ENCODE results near the gene RNF180.

Gene RNF180

GRCh38 chr5:64260756-64261155, 95.1 kb downstream of the RNF180 start:
- no peak overlapping the region for H2AFZ ChIP-seq (ENCODE audit: low read length)
- H3K4me2 ChIP-seq (ENCODE audit: low read length), result no peak overlapping the region
- no peaks in the 10 kb centered on the region for H3K36me3 ChIP-seq (ENCODE audit: insufficient read depth, low read length)
- no peaks in the 10 kb centered on the region for H3K9me2 ChIP-seq (ENCODE audit: low read depth, low read length)
- H3K4me1 ChIP-seq (ENCODE audit: insufficient read depth, low read length, severe bottlenecking), result no peaks in the 10 kb centered on the region
- H3K9ac ChIP-seq (ENCODE audit: low read length), result no peak overlapping the region
- no peaks in the 10 kb centered on the region for H3F3A ChIP-seq (ENCODE audit: insufficient read depth, low read length)
- no peaks in the 10 kb centered on the region for H3K79me2 ChIP-seq (ENCODE audit: insufficient read depth, low read length)
- no peaks in the 10 kb centered on the region for H3K27me3 ChIP-seq (ENCODE audit: insufficient read depth, low read length)
- no peak for TF ChIP-seq EZH2 (IDR thresholded peaks at IDR 0.05; ENCODE audit: borderline replicate concordance, low read length)
- no peak for TF ChIP-seq CTCF (IDR thresholded peaks at IDR 0.05; ENCODE audit: low read length)
- no peaks in the 10 kb centered on the region for H4K20me1 ChIP-seq (ENCODE audit: insufficient read depth, low read length)
- no peak overlapping the region for H3K4me3 ChIP-seq (ENCODE audit: low read depth, low read length, poor library complexity, severe bottlenecking)
- no peaks in the 10 kb centered on the region for H3K9me3 ChIP-seq (ENCODE audit: low read length)
- no peak overlapping the region for H3K27ac ChIP-seq (ENCODE audit: low read depth, low read length, poor library complexity, severe bottlenecking)

- Histone ChIP-seq H3K4me3 (ENCODE audit: low read depth, low read length, poor library complexity, severe bottlenecking) (no peak overlapping the region), H4K20me1 (ENCODE audit: insufficient read depth, low read length) (no peaks in the 10 kb centered on the region), H3K9ac (ENCODE audit: low read length) (no peak overlapping the region), H3F3A (ENCODE audit: insufficient read depth, low read length) (no peaks in the 10 kb centered on the region), H3K9me3 (ENCODE audit: low read length) (no peaks in the 10 kb centered on the region), H3K36me3 (ENCODE audit: insufficient read depth, low read length) (no peaks in the 10 kb centered on the region), H3K27me3 (ENCODE audit: insufficient read depth, low read length) (no peaks in the 10 kb centered on the region), H3K27ac (ENCODE audit: low read depth, low read length, poor library complexity, severe bottlenecking) (no peak overlapping the region), H3K9me2 (ENCODE audit: low read depth, low read length) (no peaks in the 10 kb centered on the region), H2AFZ (ENCODE audit: low read length) (no peak overlapping the region), H3K79me2 (ENCODE audit: insufficient read depth, low read length) (no peaks in the 10 kb centered on the region), H3K4me1 (ENCODE audit: insufficient read depth, low read length, severe bottlenecking) (no peaks in the 10 kb centered on the region), H3K4me2 (ENCODE audit: low read length) (no peak overlapping the region)
- no peak for TF ChIP-seq CTCF (IDR thresholded peaks at IDR 0.05; ENCODE audit: low read length)
- no peak for TF ChIP-seq EZH2 (IDR thresholded peaks at IDR 0.05; ENCODE audit: borderline replicate concordance, low read length)
These were observed 103.5 kb downstream of the RNF180 start for GRCh38 chr5:64269164-64269563.

- Histone ChIP-seq H3F3A (ENCODE audit: insufficient read depth, low read length) (no peaks in the 10 kb centered on the region), H3K9me2 (ENCODE audit: low read depth, low read length) (no peaks in the 10 kb centered on the region), H3K27me3 (ENCODE audit: insufficient read depth, low read length) (no peaks in the 10 kb centered on the region), H3K4me2 (ENCODE audit: low read length) (no peak overlapping the region), H3K36me3 (ENCODE audit: insufficient read depth, low read length) (no peaks in the 10 kb centered on the region), H3K4me1 (ENCODE audit: insufficient read depth, low read length, severe bottlenecking) (no peaks in the 10 kb centered on the region), H4K20me1 (ENCODE audit: insufficient read depth, low read length) (no peaks in the 10 kb centered on the region), H3K4me3 (ENCODE audit: low read depth, low read length, poor library complexity, severe bottlenecking) (no peak overlapping the region), H3K9me3 (ENCODE audit: low read length) (no peaks in the 10 kb centered on the region), H3K79me2 (ENCODE audit: insufficient read depth, low read length) (no peaks in the 10 kb centered on the region), H2AFZ (ENCODE audit: low read length) (no peak overlapping the region), H3K9ac (ENCODE audit: low read length) (no peak overlapping the region), H3K27ac (ENCODE audit: low read depth, low read length, poor library complexity, severe bottlenecking) (no peak overlapping the region)
- TF ChIP-seq CTCF (IDR thresholded peaks at IDR 0.05; ENCODE audit: low read length) (no peak), EZH2 (IDR thresholded peaks at IDR 0.05; ENCODE audit: borderline replicate concordance, low read length) (no peak)
These were observed 107.6 kb downstream of the RNF180 start for GRCh38 chr5:64273276-64273675.
